Measurements from ENCODE around the gene MARCHF5. TPM values are rescaled to one million over a fixed set of nuclear protein-coding genes. Genes with fewer than 3 reads are reported as not detected.

The MARCHF5 gene
- total and polyA plus RNA-seq, 2 donors (not counting 1 experiment from before 2014, with no cell fraction given): 7.2 to 25.9 TPM

DNA sequence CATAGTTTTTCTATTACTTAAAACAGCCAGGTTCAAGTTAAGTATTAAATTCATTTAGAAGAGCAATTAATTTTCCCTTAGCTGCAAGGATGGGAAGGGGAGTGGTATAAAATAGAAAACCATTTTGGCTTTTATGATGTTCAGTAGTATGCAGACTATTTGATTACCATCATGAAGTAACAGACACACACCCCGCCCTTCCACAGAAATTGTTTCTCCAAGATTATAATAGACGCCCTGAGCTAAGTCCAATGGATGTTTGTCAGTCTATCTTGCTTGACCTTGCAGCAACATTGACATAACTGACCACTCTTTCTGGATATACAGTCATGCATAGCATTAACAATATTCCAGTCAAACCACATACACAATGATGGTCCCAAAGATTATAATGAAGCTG, 42.4 kb upstream of the MARCHF5 start:
- H3K4me3 ChIP-seq (ENCODE audit: control extremely low read depth in 1 of 5, extremely low read depth in 1 of 5, insufficient read depth in 1 of 5, low read depth in 2 of 5, low read length in 4 of 5): no peak overlapping the region
- DNase-seq: no peak
- no peaks in the 10 kb centered on the region for H3K4me1 Mint-ChIP-seq
- H3K27ac ChIP-seq (ENCODE audit: low read length in 2 of 2): no peak overlapping the region
- H3K79me2 ChIP-seq (ENCODE audit: control insufficient read depth, insufficient read depth, low read length): peaks cover 4% of the 10 kb centered on the region
- CTCF ChIA-PET: interaction anchor here (0.7 kb wide), 1 partner anchor 10 kb away, joined by 3 read pairs; no protein-coding TSS in a partner anchor
- H2AFZ ChIP-seq (ENCODE audit: insufficient read depth, low read depth, low read length, poor library complexity, severe bottlenecking): no peak overlapping the region
- H3K4me2 ChIP-seq (replicated peaks; ENCODE audit: low read depth, low read length, poor library complexity, severe bottlenecking): no peak overlapping the region
- intact Hi-C loops (cut with micrococcal nuclease): no loop called here
- TF ChIP-seq, protein P1, sequence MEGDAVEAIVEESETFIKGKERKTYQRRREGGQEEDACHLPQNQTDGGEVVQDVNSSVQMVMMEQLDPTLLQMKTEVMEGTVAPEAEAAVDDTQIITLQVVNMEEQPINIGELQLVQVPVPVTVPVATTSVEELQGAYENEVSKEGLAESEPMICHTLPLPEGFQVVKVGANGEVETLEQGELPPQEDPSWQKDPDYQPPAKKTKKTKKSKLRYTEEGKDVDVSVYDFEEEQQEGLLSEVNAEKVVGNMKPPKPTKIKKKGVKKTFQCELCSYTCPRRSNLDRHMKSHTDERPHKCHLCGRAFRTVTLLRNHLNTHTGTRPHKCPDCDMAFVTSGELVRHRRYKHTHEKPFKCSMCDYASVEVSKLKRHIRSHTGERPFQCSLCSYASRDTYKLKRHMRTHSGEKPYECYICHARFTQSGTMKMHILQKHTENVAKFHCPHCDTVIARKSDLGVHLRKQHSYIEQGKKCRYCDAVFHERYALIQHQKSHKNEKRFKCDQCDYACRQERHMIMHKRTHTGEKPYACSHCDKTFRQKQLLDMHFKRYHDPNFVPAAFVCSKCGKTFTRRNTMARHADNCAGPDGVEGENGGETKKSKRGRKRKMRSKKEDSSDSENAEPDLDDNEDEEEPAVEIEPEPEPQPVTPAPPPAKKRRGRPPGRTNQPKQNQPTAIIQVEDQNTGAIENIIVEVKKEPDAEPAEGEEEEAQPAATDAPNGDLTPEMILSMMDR (IDR thresholded peaks at IDR 0.05): no peak
- no peak for TF ChIP-seq EZH2 (IDR thresholded peaks at IDR 0.05; ENCODE audit: borderline replicate concordance, insufficient read depth, low read depth, low read length, poor library complexity, severe bottlenecking)
- H3K27me3 ChIP-seq (replicated peaks in 1 of 4; ENCODE audit: control extremely low read depth in 1 of 4, control insufficient read depth in 3 of 4, insufficient read depth in 4 of 4, low read length in 3 of 4): no peaks in the 10 kb centered on the region
- no peak overlapping the region for H3K4me3 Mint-ChIP-seq
- 100% methylated on average over 2 of the region's 2 CpGs for WGBS (ENCODE audit: insufficient coverage)
- H3K9ac ChIP-seq (ENCODE audit: low read length): no peak overlapping the region
- H3K36me3 ChIP-seq (replicated peaks in 1 of 2; ENCODE audit: control extremely low read depth in 1 of 2, control insufficient read depth in 1 of 2, extremely low read depth in 1 of 2, insufficient read depth in 2 of 2, low read length in 1 of 2): no peaks in the 10 kb centered on the region
- ATAC-seq (ENCODE audit: low read depth): no peak
- no peaks in the 10 kb centered on the region for H3K9me3 Mint-ChIP-seq (ENCODE audit: insufficient read depth)
- H3K27me3 Mint-ChIP-seq: no peaks in the 10 kb centered on the region
- no peaks in the 10 kb centered on the region for H4K20me1 ChIP-seq (ENCODE audit: control insufficient read depth, insufficient read depth, low read length, poor library complexity, severe bottlenecking)
- no peaks in the 10 kb centered on the region for H3K9me3 ChIP-seq (ENCODE audit: control extremely low read depth in 1 of 3, control insufficient read depth in 2 of 3, insufficient read depth in 1 of 3, low read length in 2 of 3)
- no peaks in the 10 kb centered on the region for H3K4me1 ChIP-seq (ENCODE audit: control insufficient read depth in 2 of 2, insufficient read depth in 2 of 2, low read length in 2 of 2)
- H3K27ac Mint-ChIP-seq: no peak overlapping the region
- POLR2A ChIA-PET: no interaction called here

DNA sequence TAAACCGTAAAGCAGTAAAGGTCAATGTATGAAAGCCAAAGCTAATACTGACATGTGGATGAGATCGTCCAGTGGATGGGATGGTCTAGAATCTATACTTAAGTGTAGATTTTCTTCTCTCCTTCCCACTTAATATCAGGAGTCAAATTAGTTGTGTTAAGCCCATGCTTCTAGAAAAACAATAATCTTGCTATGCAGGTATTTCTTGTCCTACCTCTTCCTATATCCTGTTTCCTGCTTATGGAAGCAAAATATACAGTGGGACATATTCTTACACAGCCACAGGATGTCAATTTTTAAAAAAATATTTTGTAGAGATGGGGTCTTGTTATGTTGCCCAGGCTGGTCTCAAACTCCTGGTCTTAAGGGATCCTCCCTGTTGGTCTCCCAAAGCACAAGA, 27.6 kb upstream of the MARCHF5 start:
- Histone ChIP-seq H3K27ac (ENCODE audit: low read length in 2 of 2) (no peak overlapping the region), H4K20me1 (ENCODE audit: control insufficient read depth, insufficient read depth, low read length, poor library complexity, severe bottlenecking) (no peaks in the 10 kb centered on the region), H3K79me2 (ENCODE audit: control insufficient read depth, insufficient read depth, low read length) (peaks cover 9% of the 10 kb centered on the region), H3K36me3 (replicated peaks in 1 of 2; ENCODE audit: control extremely low read depth in 1 of 2, control insufficient read depth in 1 of 2, extremely low read depth in 1 of 2, insufficient read depth in 2 of 2, low read length in 1 of 2) (peaks cover 0 to 2% of the 10 kb centered on the region in 2 experiments), H3K4me3 (ENCODE audit: control extremely low read depth in 1 of 5, extremely low read depth in 1 of 5, insufficient read depth in 1 of 5, low read depth in 2 of 5, low read length in 4 of 5) (no peak overlapping the region), H3K4me2 (replicated peaks; ENCODE audit: low read depth, low read length, poor library complexity, severe bottlenecking) (no peak overlapping the region), H2AFZ (ENCODE audit: insufficient read depth, low read depth, low read length, poor library complexity, severe bottlenecking) (no peak overlapping the region), H3K27me3 (replicated peaks in 1 of 4; ENCODE audit: control extremely low read depth in 1 of 4, control insufficient read depth in 3 of 4, insufficient read depth in 4 of 4, low read length in 3 of 4) (no peaks in the 10 kb centered on the region), H3K4me1 (ENCODE audit: control insufficient read depth in 2 of 2, insufficient read depth in 2 of 2, low read length in 2 of 2) (peaks cover 0 to 6% of the 10 kb centered on the region in 2 donors), H3K9ac (ENCODE audit: low read length) (no peak overlapping the region), H3K9me3 (ENCODE audit: control extremely low read depth in 1 of 3, control insufficient read depth in 2 of 3, insufficient read depth in 1 of 3, low read length in 2 of 3) (no peaks in the 10 kb centered on the region)
- intact Hi-C loops (cut with micrococcal nuclease): no loop called here
- ChIA-PET POLR2A (no interaction called here), CTCF (no interaction called here)
- no peaks in the 10 kb centered on the region for H3K27me3 Mint-ChIP-seq
- H3K9me3 Mint-ChIP-seq (ENCODE audit: insufficient read depth): no peaks in the 10 kb centered on the region
- ATAC-seq (ENCODE audit: low read depth) (no peak), DNase-seq (no peak)
- peaks cover 13% of the 10 kb centered on the region for H3K4me1 Mint-ChIP-seq
- H3K4me3 Mint-ChIP-seq: no peak overlapping the region
- no peak overlapping the region for H3K27ac Mint-ChIP-seq
- TF ChIP-seq, protein P1 (IDR thresholded peaks at IDR 0.05): no peak
- no peak for TF ChIP-seq EZH2 (IDR thresholded peaks at IDR 0.05; ENCODE audit: borderline replicate concordance, insufficient read depth, low read depth, low read length, poor library complexity, severe bottlenecking)
- WGBS (ENCODE audit: insufficient coverage): no CpG with 5 or more reads among the region's 2 CpGs
